ENCODE results near the gene PAPPA2.

DNA sequence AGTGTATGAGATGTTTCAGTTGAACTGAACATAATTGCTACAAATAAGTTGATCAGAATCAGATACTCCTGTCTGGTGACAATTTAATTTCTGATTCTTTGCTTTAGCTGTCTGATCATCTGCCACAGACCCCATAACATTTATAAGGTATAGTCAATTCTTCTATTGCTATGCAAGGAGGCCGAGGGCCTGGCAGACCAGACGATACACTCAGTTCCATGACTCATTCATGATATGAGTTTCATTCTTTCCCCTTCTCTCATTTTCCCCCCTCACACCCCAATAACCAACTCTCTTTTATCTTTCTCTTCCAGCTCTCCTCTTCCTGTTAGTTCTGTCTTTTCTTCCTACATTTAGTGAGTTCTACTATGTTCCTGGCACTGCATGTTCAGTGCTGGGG is 236.8 kb downstream of the PAPPA2 start:
- TF ChIP-seq, protein P1, sequence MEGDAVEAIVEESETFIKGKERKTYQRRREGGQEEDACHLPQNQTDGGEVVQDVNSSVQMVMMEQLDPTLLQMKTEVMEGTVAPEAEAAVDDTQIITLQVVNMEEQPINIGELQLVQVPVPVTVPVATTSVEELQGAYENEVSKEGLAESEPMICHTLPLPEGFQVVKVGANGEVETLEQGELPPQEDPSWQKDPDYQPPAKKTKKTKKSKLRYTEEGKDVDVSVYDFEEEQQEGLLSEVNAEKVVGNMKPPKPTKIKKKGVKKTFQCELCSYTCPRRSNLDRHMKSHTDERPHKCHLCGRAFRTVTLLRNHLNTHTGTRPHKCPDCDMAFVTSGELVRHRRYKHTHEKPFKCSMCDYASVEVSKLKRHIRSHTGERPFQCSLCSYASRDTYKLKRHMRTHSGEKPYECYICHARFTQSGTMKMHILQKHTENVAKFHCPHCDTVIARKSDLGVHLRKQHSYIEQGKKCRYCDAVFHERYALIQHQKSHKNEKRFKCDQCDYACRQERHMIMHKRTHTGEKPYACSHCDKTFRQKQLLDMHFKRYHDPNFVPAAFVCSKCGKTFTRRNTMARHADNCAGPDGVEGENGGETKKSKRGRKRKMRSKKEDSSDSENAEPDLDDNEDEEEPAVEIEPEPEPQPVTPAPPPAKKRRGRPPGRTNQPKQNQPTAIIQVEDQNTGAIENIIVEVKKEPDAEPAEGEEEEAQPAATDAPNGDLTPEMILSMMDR (conservative IDR thresholded peaks at IDR 0.05; ENCODE audit: low read length) = no peak
- TF ChIP-seq EZH2phosphoT487 (IDR thresholded peaks at IDR 0.05; ENCODE audit: borderline replicate concordance, low read depth, low read length) = no peak

Measured in OCI-LY7 (cell line).